ENCODE measurements around the gene C2orf66.
A peak's percentile ranks its signal among the peaks of the same experiment; 100 is the strongest.

C2orf66 gene

DNA sequence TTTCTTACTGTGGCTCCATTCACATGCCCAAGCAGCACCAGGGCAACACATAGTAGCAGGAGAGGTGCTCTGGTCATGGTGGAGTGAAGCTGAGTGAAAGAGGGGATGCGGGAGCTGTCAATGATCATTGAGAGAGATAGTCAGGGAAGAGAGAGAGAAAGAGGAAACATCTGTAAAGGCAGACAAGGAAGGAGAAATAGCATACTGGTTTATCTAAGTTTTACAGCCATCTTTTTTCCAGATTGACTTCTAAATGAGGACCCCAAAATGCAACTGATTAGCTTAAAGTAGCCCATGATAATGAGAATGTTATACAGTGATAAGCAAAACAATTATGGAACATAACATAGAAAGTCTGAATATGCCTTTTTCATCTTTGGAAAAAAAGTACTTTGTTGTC lies at the start of gene C2orf66:
Gene C2orf66, minus strand, starts transcription at position 96 of the 400 bp plus-strand sequence. Its CDS starts 19 bp downstream, at position 77.
- no peak for DNase-seq

DNA sequence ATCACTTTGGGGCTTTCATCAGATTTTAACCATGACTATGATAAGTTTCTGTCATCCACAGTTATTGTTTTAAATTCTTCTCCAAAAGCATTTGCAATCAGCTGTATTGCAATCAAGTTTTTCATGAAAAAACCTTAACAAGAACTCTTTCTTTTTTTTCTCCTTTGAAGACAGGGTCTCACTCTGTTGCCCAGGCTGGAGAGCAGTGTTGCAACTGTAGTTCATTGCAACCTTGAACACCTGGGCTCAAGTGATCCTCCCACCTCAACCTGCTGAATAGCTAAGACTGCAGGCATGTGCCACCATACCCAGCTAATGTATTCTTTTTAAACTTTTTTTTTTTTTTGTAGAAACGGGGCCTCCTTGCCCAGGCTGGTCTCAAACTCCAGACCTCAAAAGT lies 45.5 kb upstream of the C2orf66 start:
- DNase-seq, result no peak

DNA sequence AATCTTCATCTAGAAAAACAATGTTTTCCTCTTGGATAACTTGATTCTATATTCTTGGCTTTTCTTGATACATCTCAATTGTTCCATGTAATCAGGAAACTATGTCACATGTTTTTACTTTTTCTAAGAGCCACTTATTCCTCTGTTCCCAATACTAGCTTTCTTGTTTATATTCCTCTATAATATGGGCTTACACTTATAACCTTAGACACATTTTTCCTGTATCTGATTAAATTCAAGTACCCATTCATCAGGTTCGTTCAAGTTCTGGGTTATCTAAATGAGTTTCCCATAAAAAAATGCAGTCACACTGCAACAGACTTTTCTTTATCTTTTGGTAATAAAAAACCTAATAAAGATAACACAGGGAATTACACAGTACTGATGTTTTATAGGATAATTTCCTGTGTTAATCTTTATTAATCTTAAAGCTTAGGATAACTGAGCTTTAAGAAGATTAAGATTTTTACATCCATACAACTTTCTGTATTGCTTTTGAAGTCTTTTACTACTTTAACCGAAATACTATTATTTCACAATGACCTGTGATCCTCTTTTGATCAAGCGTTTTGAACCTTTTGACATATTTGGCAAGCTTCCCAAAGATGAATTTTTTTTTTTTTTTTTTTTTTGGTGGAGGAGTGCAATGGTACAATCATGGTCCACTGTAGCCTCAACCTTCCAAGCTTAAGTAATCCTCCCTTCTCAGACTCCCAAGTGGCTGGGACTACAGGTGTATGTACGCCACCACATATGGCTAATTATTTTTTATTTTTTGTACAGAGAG lies 44.3 kb upstream of the C2orf66 start:
- DNase-seq, result no peak

DNA sequence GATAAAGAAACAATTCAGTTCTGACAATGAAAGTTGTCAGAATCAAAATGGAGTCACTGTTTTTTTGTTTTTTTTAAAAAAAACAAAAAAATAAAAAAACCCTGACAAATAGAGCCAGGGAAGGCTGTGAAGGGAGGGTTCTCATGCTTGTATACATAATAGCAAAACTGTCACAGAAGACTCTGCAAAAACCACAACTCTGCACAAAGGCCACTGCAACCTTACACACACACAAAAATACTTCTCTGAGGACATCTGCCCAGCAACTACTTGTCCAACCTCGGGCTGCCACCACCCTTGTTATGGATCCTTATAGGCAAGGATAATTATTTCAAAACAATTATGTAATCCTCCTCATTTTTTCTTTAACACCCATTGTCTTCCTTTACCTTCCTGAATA lies 41.9 kb upstream of the C2orf66 start:
- DNase-seq, result no peak

DNA sequence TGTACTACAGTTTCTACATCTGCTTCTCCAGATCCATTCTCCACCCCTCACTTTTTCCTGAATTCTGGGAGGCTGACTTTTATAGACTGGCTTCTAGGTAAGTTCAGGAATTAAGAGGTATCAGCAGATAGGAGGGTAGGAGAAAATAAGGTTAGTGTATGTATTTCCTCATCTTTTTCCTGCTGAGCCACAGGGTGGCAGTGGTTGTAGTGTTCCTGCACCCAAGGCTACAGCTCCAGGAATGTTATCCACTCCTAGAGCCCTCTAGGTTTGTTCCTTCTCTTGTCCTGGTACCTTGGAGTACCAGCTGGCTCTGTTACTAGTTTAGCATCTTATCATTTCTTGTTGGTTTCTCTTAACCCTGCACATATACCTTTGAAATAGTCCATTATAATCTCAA lies 40.7 kb upstream of the C2orf66 start:
- DNase-seq, result peak; percentile 28

DNA sequence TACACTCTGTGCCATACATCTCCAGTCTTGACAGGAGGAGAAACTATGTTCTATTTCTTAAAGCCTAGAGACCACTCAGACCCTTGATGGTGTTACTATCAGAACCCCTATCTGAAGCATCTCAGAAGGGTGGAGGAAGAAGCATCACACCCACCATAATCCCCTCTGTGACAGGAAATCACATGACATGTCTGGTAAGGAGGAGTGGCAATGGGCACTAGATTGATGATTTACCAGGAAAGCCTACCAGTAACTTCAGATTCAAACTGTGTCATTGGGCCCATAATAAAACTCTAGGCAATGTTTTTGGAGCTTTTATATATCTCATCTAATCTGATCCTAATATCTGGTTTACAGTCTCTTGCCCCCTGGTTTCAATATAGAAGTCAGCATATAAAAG lies 37.1 kb upstream of the C2orf66 start:
- DNase-seq, result no peak

DNA sequence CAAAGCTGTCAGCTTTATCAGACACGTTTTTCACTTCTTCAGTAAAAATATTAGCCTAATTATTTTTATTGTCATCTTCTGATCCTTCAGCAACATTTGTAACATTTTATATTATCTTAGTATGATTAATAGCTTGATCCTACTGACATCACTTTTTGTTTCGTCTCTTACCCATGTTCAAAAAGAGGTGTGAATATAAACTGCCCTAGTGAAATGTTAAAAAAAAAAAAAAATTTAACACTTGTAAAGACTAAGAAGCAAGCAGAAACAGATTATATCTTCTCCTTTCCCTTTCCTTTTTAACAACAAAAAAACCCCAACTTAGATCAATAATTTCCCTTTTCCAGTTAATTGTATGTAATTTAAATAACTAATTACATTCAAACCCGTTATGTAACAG lies 36.2 kb upstream of the C2orf66 start:
- DNase-seq, result no peak

DNA sequence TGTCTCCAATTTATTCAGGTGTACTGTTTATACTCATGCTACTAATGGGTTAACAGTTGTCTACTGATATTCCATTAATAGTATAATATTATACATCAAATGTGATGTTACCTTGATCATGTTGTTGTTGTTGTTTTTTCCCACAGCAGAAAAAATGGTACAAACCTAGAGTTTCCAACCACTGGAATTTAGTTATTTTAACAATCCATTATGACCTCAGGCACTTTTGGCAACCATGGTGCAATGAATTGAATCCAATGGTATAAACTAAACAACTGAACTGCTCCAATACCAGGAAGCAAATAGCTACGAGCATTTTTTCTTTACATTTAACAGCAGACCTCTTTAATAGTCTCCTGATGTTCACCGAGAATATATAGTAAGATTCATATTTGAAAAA lies 31.0 kb upstream of the C2orf66 start:
- DNase-seq, result no peak

DNA sequence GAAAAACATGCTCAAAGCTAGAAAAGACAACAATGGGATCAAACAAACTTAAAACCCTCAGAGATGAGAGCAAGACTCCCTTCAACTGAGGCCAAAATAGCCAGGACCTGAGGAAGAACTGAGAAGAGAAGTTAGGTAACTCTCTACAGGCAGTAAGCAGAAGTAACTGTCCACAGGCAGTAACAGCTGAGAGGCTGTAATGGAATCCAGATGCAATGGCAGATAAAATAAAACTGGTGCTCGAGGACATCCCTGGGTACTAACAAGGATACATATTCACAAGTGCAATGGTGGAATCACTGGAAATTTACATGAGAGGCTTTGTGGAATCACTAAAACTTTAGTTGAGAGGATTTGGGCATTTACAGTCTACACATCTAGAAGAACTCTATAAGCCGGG lies 30.4 kb upstream of the C2orf66 start:
- no peak for DNase-seq

DNA sequence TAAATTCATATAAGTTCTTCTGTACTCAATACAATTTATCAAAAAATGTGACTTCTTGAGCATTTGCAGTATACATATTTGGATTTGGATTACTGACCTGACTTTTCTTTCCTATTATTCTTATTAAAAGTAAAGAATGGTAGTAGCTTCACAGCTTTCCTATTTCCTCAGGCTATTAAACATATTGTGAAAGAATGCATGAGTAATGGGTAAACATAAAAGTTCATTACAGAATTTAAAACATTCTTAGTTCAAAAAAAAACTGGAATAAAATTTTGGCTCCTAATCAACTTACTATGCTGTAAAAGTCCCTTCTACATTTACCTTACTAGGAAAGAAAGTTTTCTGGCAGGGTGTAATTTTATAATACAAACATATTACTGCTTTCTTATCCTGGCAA lies 27.3 kb upstream of the C2orf66 start:
- DNase-seq, result no peak

DNA sequence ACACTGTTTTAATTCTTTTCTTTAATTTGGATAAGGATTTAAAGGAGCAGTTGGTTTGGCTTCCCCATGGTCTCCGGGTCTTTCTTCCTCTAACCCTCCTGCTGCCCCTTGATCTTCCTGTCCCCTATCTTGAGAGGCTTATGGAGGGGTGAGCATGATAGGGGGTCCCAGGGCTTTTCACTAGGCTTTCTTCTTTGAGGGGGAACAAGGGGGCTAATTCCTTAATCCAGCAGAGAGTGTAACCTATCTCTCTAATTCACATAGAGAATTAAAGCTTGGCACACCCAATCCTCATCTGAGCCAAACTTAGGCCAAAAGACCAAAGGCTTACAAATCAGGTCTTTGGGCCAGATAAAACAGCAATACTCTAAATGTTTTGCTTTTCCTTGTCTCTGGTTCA lies 21.5 kb upstream of the C2orf66 start:
- no peak for DNase-seq

DNA sequence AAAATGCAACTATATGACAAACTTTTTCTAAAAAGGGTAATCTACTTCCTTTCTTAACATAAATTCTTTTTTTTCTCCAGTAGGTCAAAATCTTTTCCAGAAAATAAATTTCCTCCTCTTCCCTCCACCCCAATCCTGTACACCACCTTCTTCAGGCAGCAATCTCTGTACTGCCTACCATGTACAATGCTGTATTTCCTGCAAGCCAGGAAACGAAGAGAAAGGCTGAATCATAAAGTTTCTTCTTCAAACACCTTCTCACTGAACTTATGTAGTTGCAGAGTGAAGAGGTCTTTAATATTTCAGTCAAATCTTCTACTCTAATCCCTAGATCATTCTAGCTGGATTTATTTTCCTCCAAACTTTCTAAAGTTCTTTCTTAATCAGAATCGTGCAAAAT lies 18.2 kb upstream of the C2orf66 start:
- no peak for DNase-seq

DNA sequence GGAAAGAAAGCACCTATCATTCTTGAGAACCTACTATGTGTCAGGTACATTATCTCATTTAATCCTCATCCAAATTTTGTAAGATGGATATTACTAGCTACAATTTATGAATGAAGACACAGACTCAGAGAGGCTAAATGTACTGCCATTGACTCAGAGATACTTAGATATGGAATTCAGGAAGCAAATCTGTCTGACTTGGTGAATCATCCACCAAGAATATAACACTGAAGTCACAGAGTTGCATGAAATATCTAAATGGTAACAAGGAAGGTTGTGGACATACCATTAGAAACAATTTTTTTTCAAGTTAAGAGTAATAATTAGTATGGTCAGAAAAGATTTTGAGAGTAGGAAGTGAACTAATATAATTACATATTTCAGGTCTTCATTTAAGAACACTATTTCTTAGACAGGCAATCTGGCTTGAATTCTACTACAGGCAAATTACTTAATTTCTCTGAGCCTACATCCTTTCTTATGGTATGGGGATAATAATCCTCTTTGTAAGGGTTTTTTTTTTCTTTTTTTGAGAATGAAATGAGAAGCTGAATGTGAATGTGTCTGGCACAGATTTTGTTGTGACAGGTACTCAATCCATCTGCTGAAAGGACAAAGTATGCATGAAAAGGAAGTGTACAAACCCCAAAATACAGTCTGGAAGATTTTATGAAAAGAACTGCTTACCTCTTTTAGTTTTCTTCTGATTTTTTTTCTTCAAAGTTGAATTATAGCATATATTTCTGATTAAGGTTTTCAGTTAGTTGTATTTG lies 14.8 kb upstream of the C2orf66 start:
- no peak for DNase-seq

DNA sequence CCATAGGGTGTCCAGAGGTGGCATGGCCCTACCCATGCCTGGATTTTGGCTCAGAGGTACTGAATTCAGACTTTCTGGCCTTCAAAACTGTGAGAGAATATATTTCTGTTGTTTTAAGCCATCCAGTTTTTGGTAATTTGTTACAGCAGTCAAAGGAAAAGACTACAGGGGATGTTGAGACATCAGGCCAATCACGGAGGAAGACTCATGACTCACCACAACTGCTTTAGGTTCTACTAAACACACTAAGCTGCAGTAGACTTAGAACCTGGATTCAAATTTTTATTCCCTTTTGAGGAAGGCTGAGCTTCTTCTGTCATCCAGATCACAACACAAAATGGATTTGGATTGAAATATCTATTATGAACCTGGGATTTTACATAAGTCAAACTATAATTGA lies 12.0 kb upstream of the C2orf66 start:
- DNase-seq, result no peak

DNA sequence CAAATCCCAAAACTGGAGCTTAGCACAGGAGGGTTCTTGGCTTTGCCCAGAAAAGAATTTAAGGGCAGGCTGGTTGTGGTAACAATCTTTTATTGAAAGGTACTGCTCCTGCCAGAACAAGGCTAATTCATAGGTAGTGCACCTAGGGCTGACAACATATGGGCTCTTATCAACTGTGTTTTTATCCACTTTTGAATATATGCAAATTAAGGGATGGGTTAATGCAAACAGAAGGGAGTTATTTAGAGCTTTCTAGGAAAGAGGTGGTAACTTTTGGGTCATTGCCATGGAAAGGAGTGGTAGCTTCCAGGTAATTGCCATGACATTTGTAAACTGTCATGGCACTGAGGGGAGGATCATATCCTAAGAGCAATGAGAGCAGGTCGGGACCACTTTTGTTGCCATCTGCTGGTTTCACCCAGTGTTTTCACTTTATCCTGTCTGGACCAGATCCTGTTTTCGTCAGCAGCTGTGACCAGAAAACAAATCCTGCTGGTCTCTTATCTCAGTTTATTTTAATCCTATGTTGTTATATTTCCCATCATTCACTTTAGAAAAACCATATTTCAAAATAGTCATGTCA lies 981 bp downstream of the C2orf66 start:
- peak; percentile 78 for DNase-seq

DNA sequence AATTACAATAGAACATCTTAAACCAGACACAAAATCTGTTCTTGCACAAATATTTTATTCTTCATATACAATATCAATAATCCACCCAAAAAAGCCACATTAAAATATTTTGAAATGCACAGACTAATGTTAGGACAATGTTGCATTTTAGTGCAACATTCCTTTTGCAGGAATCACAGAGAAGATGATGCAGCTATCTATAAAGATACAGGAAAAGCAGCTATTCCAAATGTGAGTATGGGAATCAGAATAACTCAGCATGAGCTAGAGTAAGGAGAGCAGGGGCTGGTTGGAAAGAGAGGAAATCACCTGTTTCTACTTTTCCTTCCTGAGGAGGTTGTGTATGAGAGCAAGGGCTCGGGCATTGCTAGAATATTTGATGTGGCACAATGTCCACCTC lies 4.8 kb downstream of the C2orf66 start:
- no peak for DNase-seq

DNA sequence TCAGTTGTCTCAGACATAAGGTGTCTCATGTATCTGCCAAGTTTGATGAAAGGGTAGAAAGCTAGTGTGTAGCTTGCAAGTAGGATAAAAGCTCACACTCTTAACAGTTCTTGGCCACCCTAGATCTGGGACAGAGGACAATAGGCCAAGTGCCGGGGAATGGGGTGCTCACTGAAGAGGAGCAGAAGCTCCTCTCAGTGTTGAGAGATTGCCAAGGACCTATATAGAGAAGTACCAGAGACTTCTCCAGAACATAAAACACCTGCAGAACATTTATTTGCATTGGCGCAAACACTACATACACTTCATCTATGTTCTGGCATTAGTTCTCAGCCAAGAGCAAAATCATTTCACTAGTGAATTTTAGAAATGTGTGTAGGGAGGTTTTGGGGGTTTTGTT lies 6.8 kb downstream of the C2orf66 start:
- no peak for DNase-seq

DNA sequence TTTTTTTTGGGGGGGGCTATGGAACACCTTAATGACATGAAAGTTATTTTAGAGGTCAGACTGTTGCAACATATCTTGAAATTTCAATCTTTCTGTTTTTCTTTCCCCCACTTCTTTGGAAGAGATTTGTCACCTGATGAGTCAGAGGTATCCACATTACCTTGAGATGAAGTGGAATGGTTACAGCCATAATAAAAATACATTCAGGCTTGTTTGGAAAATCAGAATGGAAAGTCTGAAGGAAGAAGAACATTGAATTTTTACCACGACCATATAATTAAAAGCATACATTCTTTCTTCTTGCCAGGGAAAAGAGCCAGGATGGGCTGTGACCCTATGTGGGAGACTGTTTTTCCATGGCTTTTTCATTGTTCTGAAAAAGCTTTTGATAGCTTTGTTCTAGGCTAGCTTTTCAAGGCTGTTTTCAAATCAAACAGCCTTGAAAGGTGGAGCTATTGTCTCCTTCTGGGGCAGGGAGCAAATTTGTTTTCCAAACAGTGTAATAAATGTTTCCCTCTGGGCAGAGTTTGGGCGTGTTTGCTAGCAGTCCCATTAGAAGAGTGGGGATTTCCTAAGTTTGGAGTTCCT lies 7.4 kb downstream of the C2orf66 start:
- DNase-seq, result peak; percentile 19

DNA sequence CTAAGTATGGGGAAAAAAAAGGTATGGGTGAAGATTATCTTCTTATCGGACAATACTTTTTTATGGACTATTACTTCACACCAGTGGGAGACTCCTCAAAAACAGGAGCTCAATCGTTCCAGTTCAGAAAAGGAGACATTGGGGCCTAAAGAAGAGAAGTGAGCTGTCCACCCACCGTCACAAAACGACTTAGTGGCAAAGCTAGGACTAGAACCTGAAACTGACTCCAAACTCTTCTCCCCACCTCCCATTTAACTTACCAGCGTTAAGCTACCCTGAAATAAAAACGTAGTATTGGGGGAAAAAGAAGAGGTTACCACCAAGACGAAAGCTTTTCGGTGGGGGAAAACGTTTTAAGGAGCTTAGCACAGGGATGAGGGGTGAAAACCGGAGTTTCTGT lies 10.2 kb downstream of the C2orf66 start:
- peak; percentile 6 for DNase-seq

DNA sequence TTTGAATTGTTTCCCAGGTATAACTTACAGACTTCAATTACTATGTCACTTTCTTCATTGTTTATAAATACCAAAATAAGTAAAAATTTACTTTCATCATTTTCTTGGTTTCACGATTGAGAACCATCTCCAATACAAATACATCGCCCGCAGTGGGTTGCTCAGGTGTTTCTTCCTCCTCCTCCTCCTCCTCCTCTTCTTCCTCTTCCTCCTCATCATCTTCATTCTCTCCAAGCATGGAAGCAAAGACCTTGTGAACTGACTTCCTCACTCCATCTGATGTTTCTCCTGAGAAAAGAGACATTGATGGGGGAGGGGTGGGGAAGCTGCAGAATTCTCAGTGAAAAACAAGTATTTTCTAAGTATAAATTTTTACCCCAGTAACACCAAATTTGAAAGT lies 16.3 kb downstream of the C2orf66 start:
- DNase-seq, result no peak

DNA sequence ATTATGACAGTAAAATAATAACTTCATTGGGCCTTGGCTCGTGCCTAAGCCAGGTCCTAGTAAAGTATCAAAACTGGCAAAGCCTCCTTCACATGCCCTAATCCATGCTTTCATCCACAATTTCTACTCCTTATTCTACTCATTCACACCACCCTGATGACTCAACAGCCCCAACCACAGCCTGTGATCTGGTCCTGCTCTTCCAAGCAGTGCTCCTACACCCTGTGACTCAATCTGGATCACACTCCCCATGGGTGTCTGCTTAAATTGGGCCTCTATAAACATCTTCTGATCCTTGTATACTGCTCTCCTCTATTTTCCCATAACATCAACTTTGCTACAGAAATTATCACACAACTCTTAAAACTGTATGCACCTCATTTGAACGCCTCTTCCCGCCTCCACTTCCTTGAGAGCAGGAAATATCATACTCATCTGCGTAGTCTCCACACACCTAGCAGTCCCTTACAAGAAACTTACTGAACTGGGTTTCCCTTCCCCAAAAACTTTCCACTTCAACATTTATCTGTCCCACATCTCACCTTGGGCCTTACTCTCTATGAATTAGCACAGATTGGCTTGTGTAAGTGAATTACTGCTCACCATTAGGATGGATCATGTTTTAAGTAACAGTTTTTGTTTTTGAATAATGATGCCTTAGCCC lies 25.6 kb downstream of the C2orf66 start:
- DNase-seq, result no peak

DNA sequence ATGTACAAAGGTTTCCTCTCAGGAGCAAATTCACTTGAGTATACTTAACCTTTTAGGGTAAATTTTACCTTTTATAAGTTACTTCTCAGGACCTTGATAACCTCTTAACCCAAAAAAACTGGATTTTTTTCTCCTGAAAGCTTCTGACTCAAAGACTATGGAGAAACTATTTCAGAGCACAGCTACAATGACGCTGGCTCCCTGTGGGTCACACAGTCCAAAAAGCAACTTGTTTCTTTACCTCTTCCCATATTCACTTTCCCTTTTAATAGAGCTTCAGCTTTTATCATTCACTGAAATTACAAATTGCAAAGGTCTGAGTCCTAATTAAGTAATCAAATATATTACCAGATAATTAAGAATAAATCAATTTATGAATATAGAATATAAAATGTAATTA lies 42.1 kb downstream of the C2orf66 start:
- no peak for DNase-seq

DNA sequence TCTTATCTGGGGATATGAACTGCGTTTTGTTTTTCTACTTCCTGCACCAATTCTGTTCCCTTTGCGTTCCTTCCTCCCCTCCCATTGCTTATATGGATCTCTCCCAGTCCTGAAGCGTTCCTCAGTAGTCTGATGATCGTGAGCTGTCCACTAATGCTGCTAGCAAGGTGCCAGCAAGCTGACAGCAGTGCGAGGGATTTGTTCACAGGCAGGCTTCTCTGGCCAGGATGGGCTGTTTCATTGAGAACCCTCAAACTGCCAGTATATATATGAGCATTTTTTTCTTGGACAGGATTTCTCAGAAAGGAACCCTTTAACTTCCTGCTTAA lies 49.8 kb downstream of the C2orf66 start:
- no peak for DNase-seq
